HL-60 (cell line): ENCODE measurements around the gene ZSCAN30.
A peak's percentile ranks its signal among the peaks of the same experiment; 100 is the strongest.

Experiments
- DNase-seq, 2 experiments: peaks; one replicate each; pipeline ENCODE4 v3.0.0-alpha.2; 2010 to 2020; ENCODE audit warnings: low read depth in 1 of 2, low spot score in 1 of 2
- H3K27ac ChIP-seq: fragments of 250-450 bp; sonication (Bioruptor Pico); replicated peaks from 2 replicates; pipeline ENCODE4 v1.5.1; 2020; ENCODE audit warnings: mild to moderate bottlenecking, moderate library complexity
- H3K27me3 ChIP-seq: fragments of 250-450 bp; sonication (Bioruptor Pico); 2 replicates; pipeline ENCODE4 v1.5.1; 2021; ENCODE audit warnings: mild to moderate bottlenecking, moderate library complexity; ENCODE audit not compliant: insufficient read depth, poor library complexity, severe bottlenecking
- H3K4me3 ChIP-seq: replicated peaks from 2 replicates; pipeline ENCODE4 v1.5.1; 2011; ENCODE audit warnings: mild to moderate bottlenecking, control low read depth, low read length; ENCODE audit not compliant: insufficient read depth
- CTCF ChIP-seq: IDR thresholded peaks from one replicate; pipeline ENCODE4 v1.5.1; 2011; ENCODE audit warnings: low read length, control low read depth, inconsistent platforms; ENCODE audit not compliant: insufficient read depth
- GABPA ChIP-seq: IDR thresholded peaks from 2 replicates; pipeline ENCODE4 v1.6.1; 2012; ENCODE audit warnings: low read depth
- POLR2AphosphoS5 ChIP-seq: IDR thresholded peaks from 2 replicates; pipeline ENCODE4 v1.6.1; 2012; ENCODE audit warnings: low read depth
- REST ChIP-seq: IDR thresholded peaks from 2 replicates; pipeline ENCODE4 v1.6.1; 2012; ENCODE audit warnings: low read depth; ENCODE audit not compliant: insufficient replicate concordance
- SPI1 ChIP-seq: IDR thresholded peaks from 2 replicates; pipeline ENCODE4 v1.6.1; 2012; ENCODE audit warnings: low read depth, mild to moderate bottlenecking, borderline replicate concordance

The ZSCAN30 gene

GRCh38 chr18:35252466-35252865, 37.6 kb downstream of the ZSCAN30 start:
- H3K27me3 ChIP-seq, result no peaks in the 10 kb centered on the region
- no peak overlapping the region for H3K27ac ChIP-seq
- TF ChIP-seq SPI1 (no peak), REST (no peak), CTCF (no peak), GABPA (no peak), POLR2AphosphoS5 (no peak)
- DNase-seq, result no peak
- H3K4me3 ChIP-seq, result no peak overlapping the region

GRCh38 chr18:35248429-35248828, 41.6 kb downstream of the ZSCAN30 start:
- TF ChIP-seq REST (no peak), POLR2AphosphoS5 (no peak), GABPA (no peak), CTCF (no peak), SPI1 (no peak)
- no peaks in the 10 kb centered on the region for H3K27me3 ChIP-seq
- no peak for DNase-seq

GRCh38 chr18:35247412-35248249, 42.4 kb downstream of the ZSCAN30 start:
- DNase-seq, result peak; percentile 39 to 53
- TF ChIP-seq POLR2AphosphoS5 (0 out of 2 replicates have a peak, but pooled peaks have one; percentile 16), REST (no peak), CTCF (no peak), GABPA (no peak), SPI1 (peak; percentile 91)
- no peaks in the 10 kb centered on the region for H3K27me3 ChIP-seq
- H3K4me3 ChIP-seq, result no peak overlapping the region
- H3K27ac ChIP-seq, result peak overlapping the region; percentile 58

More at GRCh38 chr18:35248429-35248828, 41.6 kb downstream of the ZSCAN30 start:
- Histone ChIP-seq H3K4me3 (no peak overlapping the region), H3K27ac (no peak overlapping the region)
